GM12892 (cell line): Measurements from ENCODE around the gene SLC38A1.

Experiments
- POLR2A ChIP-seq: IDR thresholded peaks from 2 replicates; pipeline ENCODE4 v1.6.1; 2011; ENCODE audit warnings: low read depth, low read length, control low read depth
- POLR2AphosphoS5 ChIP-seq: IDR thresholded peaks from 2 replicates; pipeline ENCODE4 v1.6.1; 2011; ENCODE audit warnings: low read depth, low read length, control low read depth
- TAF1 ChIP-seq: IDR thresholded peaks from 2 replicates; pipeline ENCODE4 v1.6.1; 2011; ENCODE audit warnings: low read depth, mild to moderate bottlenecking, control low read depth, low read length, borderline replicate concordance

DNA sequence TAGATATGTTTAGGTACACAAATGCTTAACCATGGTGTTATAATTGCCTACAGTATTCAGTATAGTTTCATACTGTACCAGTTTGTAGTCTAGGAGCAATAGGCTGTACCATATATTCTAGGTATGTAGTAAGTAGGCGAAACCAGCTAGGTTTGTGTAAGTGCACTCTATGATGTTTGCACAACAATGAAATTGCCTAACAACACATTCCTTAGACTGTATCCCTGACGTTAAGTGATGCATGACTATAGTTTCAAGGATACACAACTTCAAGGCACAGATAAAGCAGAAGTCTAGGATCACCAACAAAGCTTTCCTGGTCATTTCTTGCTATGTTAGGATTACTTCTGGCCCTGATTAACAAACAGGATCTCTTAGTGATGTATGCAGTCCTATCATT is 135.1 kb downstream of the SLC38A1 start:
- no peak for TF ChIP-seq POLR2AphosphoS5
- TF ChIP-seq POLR2A = no peak
- TF ChIP-seq TAF1 = no peak
